GM23338 (cell line): ENCODE results near the gene DNAJC27.

Source experiments
- CTCF ChIP-seq, 2 experiments: fragments of 200-600 bp in 1 of 2; sonication (generic) in 1 of 2; conservative IDR thresholded peaks; 2 replicates each; pipeline versions ENCODE4 v1.5.1 to v1.6.1; 2016 to 2017; ENCODE audit warnings: antibody characterized with exemption in 2 of 2, low read depth in 2 of 2, mild to moderate bottlenecking in 2 of 2, moderate library complexity in 1 of 2
- REST ChIP-seq: IDR thresholded peaks from one replicate; pipeline ENCODE4 v1.6.1; 2018; ENCODE audit warnings: antibody characterized with exemption; ENCODE audit not compliant: unreplicated experiment

GRCh38 chr2:24959761-24960160 is 12.0 kb downstream of the DNAJC27 start:
- TF ChIP-seq CTCF (conservative IDR thresholded peaks at IDR 0.05; ENCODE audit: low read depth in 2 of 2) (no peak), REST (no peak)
